GM18870 (cell line): ENCODE results near the gene KRTAP4-9.
"Not testable (repeated sequence)": the region's sequence is repeated elsewhere in the genome, so short reads cannot be mapped to it uniquely, and the experiment has no call there.

ENCODE experiments used
- ATAC-seq: cut with Tn5 transposase; IDR thresholded peaks from one replicate; pipeline ENCODE4 v1.9.1; 2021; ENCODE audit warnings: moderate library complexity; ENCODE audit not compliant: unreplicated experiment

KRTAP4-9 gene

GRCh38 chr17:41126412-41126811 is 21.2 kb downstream of the KRTAP4-9 start:
- ATAC-seq: no peak

GRCh38 chr17:41127371-41127770 is 22.2 kb downstream of the KRTAP4-9 start:
- no peak for ATAC-seq

GRCh38 chr17:41131979-41132378 is 26.8 kb downstream of the KRTAP4-9 start:
- no peak for ATAC-seq

- no peak for ATAC-seq
Measured at GRCh38 chr17:41133880-41134735, 28.9 kb downstream of the KRTAP4-9 start.

- ATAC-seq: not testable (repeated sequence)
Measured at GRCh38 chr17:41139865-41140264, 34.7 kb downstream of the KRTAP4-9 start.

- no peak for ATAC-seq
Measured at GRCh38 chr17:41140360-41141131, 35.4 kb downstream of the KRTAP4-9 start, which contains the start of gene KRTAP4-6. TSS of gene KRTAP4-6 (minus strand) at chr17:41140544. CDS start at chr17:41140487, 57 bp downstream.

GRCh38 chr17:41141361-41141760 is 36.2 kb downstream of the KRTAP4-9 start:
- ATAC-seq: no peak

GRCh38 chr17:41144846-41145245 is 39.7 kb downstream of the KRTAP4-9 start:
- ATAC-seq: no peak

- ATAC-seq: no peak
Measured at GRCh38 chr17:41145261-41145660, 40.1 kb downstream of the KRTAP4-9 start.

- ATAC-seq: no peak
Measured at GRCh38 chr17:41147531-41148204, 42.5 kb downstream of the KRTAP4-9 start.

GRCh38 chr17:41148971-41149651 is 43.9 kb downstream of the KRTAP4-9 start:
- not testable (repeated sequence) for ATAC-seq

- ATAC-seq: no peak
Measured at GRCh38 chr17:41149652-41149985, 44.4 kb downstream of the KRTAP4-9 start, which contains the start of gene KRTAP4-5. TSS of gene KRTAP4-5 (minus strand) at chr17:41149825. CDS start at chr17:41149767, 58 bp downstream.

GRCh38 chr17:41150026-41150425 is 44.8 kb downstream of the KRTAP4-9 start:
- ATAC-seq: no peak

GRCh38 chr17:41151525-41151924 is 46.3 kb downstream of the KRTAP4-9 start:
- ATAC-seq: no peak

- ATAC-seq: no peak
Measured at GRCh38 chr17:41153856-41154255, 48.7 kb downstream of the KRTAP4-9 start.
